ENCODE measurements around the gene ULK1. TPM values are rescaled to one million over a fixed set of nuclear protein-coding genes. Genes with fewer than 3 reads are reported as not detected.

The ULK1 gene
- total RNA-seq, 1 donor from 2014 or later, result 69.3 TPM

- Mint-ChIP-seq H3K4me1 (no peaks in the 10 kb centered on the region), H3K36me3 (ENCODE audit: low read depth) (peaks cover 16% of the 10 kb centered on the region), H3K4me3 (no peak overlapping the region), H3K9me3 (no peaks in the 10 kb centered on the region), H3K27me3 (ENCODE audit: low read depth) (no peaks in the 10 kb centered on the region), H3K27ac (ENCODE audit: unreplicated experiment) (peak overlapping the region; percentile 27)
- no peak for TF ChIP-seq CTCF (conservative IDR thresholded peaks at IDR 0.05)
- no peak for DNase-seq (ENCODE audit: low read depth, low spot score)
These were observed 46.9 kb downstream of the ULK1 start for GRCh38 chr12:131941116-131941986.

- Mint-ChIP-seq H3K4me1 (no peaks in the 10 kb centered on the region), H3K36me3 (ENCODE audit: low read depth) (peaks cover 16% of the 10 kb centered on the region)
These were observed 47.5 kb downstream of the ULK1 start for GRCh38 chr12:131941987-131942341.

GRCh38 chr12:131942671-131943070 lies 48.2 kb downstream of the ULK1 start:
- no peak overlapping the region for H3K27ac Mint-ChIP-seq (ENCODE audit: unreplicated experiment)
- no peak for DNase-seq (ENCODE audit: low read depth, low spot score)
- H3K36me3 Mint-ChIP-seq (ENCODE audit: low read depth), result peaks cover 15% of the 10 kb centered on the region
- no peaks in the 10 kb centered on the region for H3K9me3 Mint-ChIP-seq
- no peaks in the 10 kb centered on the region for H3K27me3 Mint-ChIP-seq (ENCODE audit: low read depth)
- peaks cover 2% of the 10 kb centered on the region for H3K4me1 Mint-ChIP-seq
- no peak for TF ChIP-seq CTCF (conservative IDR thresholded peaks at IDR 0.05)
- H3K4me3 Mint-ChIP-seq, result no peak overlapping the region

More at GRCh38 chr12:131941987-131942341, 47.5 kb downstream of the ULK1 start:
- no peaks in the 10 kb centered on the region for H3K9me3 Mint-ChIP-seq
- no peak overlapping the region for H3K4me3 Mint-ChIP-seq
- H3K27me3 Mint-ChIP-seq (ENCODE audit: low read depth), result no peaks in the 10 kb centered on the region
- TF ChIP-seq CTCF (conservative IDR thresholded peaks at IDR 0.05), result no peak
- no peak for DNase-seq (ENCODE audit: low read depth, low spot score)
- no peak overlapping the region for H3K27ac Mint-ChIP-seq (ENCODE audit: unreplicated experiment)

- no peak for TF ChIP-seq CTCF (conservative IDR thresholded peaks at IDR 0.05)
- no peak for DNase-seq (ENCODE audit: low read depth, low spot score)
- Mint-ChIP-seq H3K9me3 (no peaks in the 10 kb centered on the region), H3K4me3 (peak overlapping the region; percentile 47), H3K36me3 (ENCODE audit: low read depth) (peaks cover 11% of the 10 kb centered on the region), H3K4me1 (peaks cover 6% of the 10 kb centered on the region), H3K27ac (ENCODE audit: unreplicated experiment) (no peak overlapping the region), H3K27me3 (ENCODE audit: low read depth) (no peaks in the 10 kb centered on the region)
These were observed 49.0 kb downstream of the ULK1 start for GRCh38 chr12:131943389-131943788.

- Mint-ChIP-seq H3K36me3 (ENCODE audit: low read depth) (peaks cover 11% of the 10 kb centered on the region), H3K9me3 (no peaks in the 10 kb centered on the region), H3K4me3 (peak overlapping the region; percentile 47), H3K27ac (ENCODE audit: unreplicated experiment) (no peak overlapping the region), H3K4me1 (peaks cover 6% of the 10 kb centered on the region), H3K27me3 (ENCODE audit: low read depth) (no peaks in the 10 kb centered on the region)
- no peak for TF ChIP-seq CTCF (conservative IDR thresholded peaks at IDR 0.05)
- DNase-seq (ENCODE audit: low read depth, low spot score), result no peak
These were observed 49.5 kb downstream of the ULK1 start for GRCh38 chr12:131943876-131944275.
